ENCODE measurements around the gene GRIP1.

GRIP1 gene

DNA sequence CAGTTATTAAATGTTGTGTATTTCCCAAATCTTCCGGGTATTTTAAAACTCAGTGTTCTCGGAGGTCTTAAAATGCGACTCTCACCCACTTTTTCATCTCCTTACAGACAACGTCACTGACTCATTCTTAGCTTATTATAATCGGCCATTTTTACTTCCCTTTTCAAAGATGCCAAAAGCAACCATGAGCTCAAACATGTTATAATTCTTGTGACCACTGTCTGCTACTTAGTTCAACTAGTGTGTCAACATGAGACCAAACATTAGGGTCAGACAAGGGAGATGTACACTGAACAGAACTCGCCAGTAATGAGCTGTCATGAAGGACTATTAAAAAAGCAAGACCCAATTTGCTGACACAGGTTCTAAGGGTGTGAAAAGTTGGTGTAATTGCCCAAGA lies 4.2 kb upstream of the GRIP1 start:
- Histone ChIP-seq H3K79me2 (ENCODE audit: insufficient read depth, low read length) (no peaks in the 10 kb centered on the region), H4K20me1 (ENCODE audit: low read depth, low read length) (no peaks in the 10 kb centered on the region), H3K4me3 (ENCODE audit: insufficient read depth, low read length, poor library complexity, severe bottlenecking) (no peak overlapping the region), H3K9me3 (ENCODE audit: insufficient read depth, low read length) (no peaks in the 10 kb centered on the region), H3K9me2 (replicated peaks; ENCODE audit: insufficient read depth, low read length) (no peaks in the 10 kb centered on the region), H3K27me3 (ENCODE audit: low read length) (no peaks in the 10 kb centered on the region), H3K9ac (ENCODE audit: low read length) (no peak overlapping the region), H3F3A (ENCODE audit: insufficient read depth) (no peaks in the 10 kb centered on the region), H3K27ac (ENCODE audit: low read depth, low read length) (no peak overlapping the region), H3K4me2 (ENCODE audit: low read depth, low read length, poor library complexity, severe bottlenecking) (no peak overlapping the region), H2AFZ (ENCODE audit: low read depth, low read length, severe bottlenecking) (no peak overlapping the region), H3K36me3 (ENCODE audit: low read length) (no peaks in the 10 kb centered on the region)
- TF ChIP-seq, protein P1, sequence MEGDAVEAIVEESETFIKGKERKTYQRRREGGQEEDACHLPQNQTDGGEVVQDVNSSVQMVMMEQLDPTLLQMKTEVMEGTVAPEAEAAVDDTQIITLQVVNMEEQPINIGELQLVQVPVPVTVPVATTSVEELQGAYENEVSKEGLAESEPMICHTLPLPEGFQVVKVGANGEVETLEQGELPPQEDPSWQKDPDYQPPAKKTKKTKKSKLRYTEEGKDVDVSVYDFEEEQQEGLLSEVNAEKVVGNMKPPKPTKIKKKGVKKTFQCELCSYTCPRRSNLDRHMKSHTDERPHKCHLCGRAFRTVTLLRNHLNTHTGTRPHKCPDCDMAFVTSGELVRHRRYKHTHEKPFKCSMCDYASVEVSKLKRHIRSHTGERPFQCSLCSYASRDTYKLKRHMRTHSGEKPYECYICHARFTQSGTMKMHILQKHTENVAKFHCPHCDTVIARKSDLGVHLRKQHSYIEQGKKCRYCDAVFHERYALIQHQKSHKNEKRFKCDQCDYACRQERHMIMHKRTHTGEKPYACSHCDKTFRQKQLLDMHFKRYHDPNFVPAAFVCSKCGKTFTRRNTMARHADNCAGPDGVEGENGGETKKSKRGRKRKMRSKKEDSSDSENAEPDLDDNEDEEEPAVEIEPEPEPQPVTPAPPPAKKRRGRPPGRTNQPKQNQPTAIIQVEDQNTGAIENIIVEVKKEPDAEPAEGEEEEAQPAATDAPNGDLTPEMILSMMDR (IDR thresholded peaks at IDR 0.05; ENCODE audit: insufficient read depth, low read length, poor library complexity, severe bottlenecking) = no peak
- TF ChIP-seq EZH2phosphoT487 (conservative IDR thresholded peaks at IDR 0.05; ENCODE audit: low read length) = no peak

- no peaks in the 10 kb centered on the region for H3K9me3 ChIP-seq (ENCODE audit: insufficient read depth, low read length)
- no peaks in the 10 kb centered on the region for H3F3A ChIP-seq (ENCODE audit: insufficient read depth)
- TF ChIP-seq, protein P1 (IDR thresholded peaks at IDR 0.05; ENCODE audit: insufficient read depth, low read length, poor library complexity, severe bottlenecking) = no peak
- no peak for TF ChIP-seq EZH2phosphoT487 (conservative IDR thresholded peaks at IDR 0.05; ENCODE audit: low read length)
- H3K4me3 ChIP-seq (ENCODE audit: insufficient read depth, low read length, poor library complexity, severe bottlenecking) = no peak overlapping the region
- H3K27me3 ChIP-seq (ENCODE audit: low read length) = no peaks in the 10 kb centered on the region
- H3K79me2 ChIP-seq (ENCODE audit: insufficient read depth, low read length) = no peaks in the 10 kb centered on the region
- no peak overlapping the region for H3K4me2 ChIP-seq (ENCODE audit: low read depth, low read length, poor library complexity, severe bottlenecking)
- no peaks in the 10 kb centered on the region for H4K20me1 ChIP-seq (ENCODE audit: low read depth, low read length)
- no peak overlapping the region for H2AFZ ChIP-seq (ENCODE audit: low read depth, low read length, severe bottlenecking)
- H3K9me2 ChIP-seq (replicated peaks; ENCODE audit: insufficient read depth, low read length) = no peaks in the 10 kb centered on the region
- H3K27ac ChIP-seq (ENCODE audit: low read depth, low read length) = no peak overlapping the region
- H3K36me3 ChIP-seq (ENCODE audit: low read length) = no peaks in the 10 kb centered on the region
- no peak overlapping the region for H3K9ac ChIP-seq (ENCODE audit: low read length)
These were observed 697 bp upstream of the GRIP1 start for GRCh38 chr12:66679461-66680084.

DNA sequence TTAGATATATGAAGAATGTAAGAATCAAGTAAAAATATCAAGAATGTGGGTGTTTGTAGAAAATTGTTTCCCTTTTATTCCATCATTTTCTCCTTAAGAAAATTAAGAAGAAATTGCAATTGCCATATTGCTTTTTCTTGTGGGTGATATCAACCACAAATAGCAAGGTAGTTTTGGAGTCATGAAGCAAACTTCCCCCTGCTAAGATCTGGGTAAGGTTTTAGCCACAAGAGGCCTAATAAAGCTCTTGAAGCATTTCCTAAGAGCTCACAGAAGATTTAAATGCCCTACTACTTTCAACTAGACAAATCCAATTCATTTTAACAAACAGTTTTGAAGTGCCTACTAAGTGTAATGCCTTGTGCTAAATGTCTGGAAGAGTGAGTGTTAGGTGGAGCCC lies 2.6 kb downstream of the GRIP1 start:
- Histone ChIP-seq H3K9ac (ENCODE audit: low read length) (no peak overlapping the region), H3F3A (ENCODE audit: insufficient read depth) (no peaks in the 10 kb centered on the region), H3K4me2 (ENCODE audit: low read depth, low read length, poor library complexity, severe bottlenecking) (no peak overlapping the region), H3K27me3 (ENCODE audit: low read length) (no peaks in the 10 kb centered on the region), H3K9me3 (ENCODE audit: insufficient read depth, low read length) (no peaks in the 10 kb centered on the region), H3K79me2 (ENCODE audit: insufficient read depth, low read length) (no peaks in the 10 kb centered on the region), H3K36me3 (ENCODE audit: low read length) (no peaks in the 10 kb centered on the region), H3K9me2 (replicated peaks; ENCODE audit: insufficient read depth, low read length) (no peaks in the 10 kb centered on the region), H4K20me1 (ENCODE audit: low read depth, low read length) (no peaks in the 10 kb centered on the region), H3K27ac (ENCODE audit: low read depth, low read length) (no peak overlapping the region), H2AFZ (ENCODE audit: low read depth, low read length, severe bottlenecking) (no peak overlapping the region), H3K4me3 (ENCODE audit: insufficient read depth, low read length, poor library complexity, severe bottlenecking) (no peak overlapping the region)
- TF ChIP-seq, protein P1 (IDR thresholded peaks at IDR 0.05; ENCODE audit: insufficient read depth, low read length, poor library complexity, severe bottlenecking) = no peak
- TF ChIP-seq EZH2phosphoT487 (conservative IDR thresholded peaks at IDR 0.05; ENCODE audit: low read length) = no peak

Measured in SU-DHL-6 (cell line).